Activated B cell treated with CpG ODN at 0.5 μM for 24 hours (primary cell): ENCODE measurements around the gene ST6GALNAC1. TPM values are rescaled to one million over a fixed set of nuclear protein-coding genes. Genes with fewer than 3 reads are reported as not detected.

Source experiments
- ATAC-seq: fragments of 200-7000 bp; cut with Tn5 transposase; one replicate; pipeline ENCODE4 v1.10.0; 2021; ENCODE audit warnings: low read depth, mild to moderate bottlenecking, moderate library complexity
- CTCF ChIA-PET: fragments of 350-600 bp; sonication (Branson Sonifier 250); formaldehyde crosslinking; loops from one replicate; lab custom pipeline; 2021; ENCODE audit warnings: antibody characterized with exemption; lab: Charles Lee
- POLR2A ChIA-PET: fragments of 350-600 bp; sonication (Branson Sonifier 250); formaldehyde crosslinking; loops from one replicate; lab custom pipeline; 2021; ENCODE audit warnings: antibody characterized with exemption; lab: Charles Lee
- DNase-seq: peaks from one replicate; pipeline ENCODE4 v3.0.0; 2022
- H3K27ac Mint-ChIP-seq: one replicate; pipeline ENCODE4 v1.8.0; 2020; ENCODE audit warnings: mixed read lengths
- H3K27me3 Mint-ChIP-seq: one replicate; pipeline ENCODE4 v1.8.0; 2021; ENCODE audit warnings: mixed read lengths
- H3K36me3 Mint-ChIP-seq: one replicate; pipeline ENCODE4 v1.8.0; 2021; ENCODE audit warnings: low read depth, mixed read lengths
- H3K4me1 Mint-ChIP-seq: one replicate; pipeline ENCODE4 v1.8.0; 2021; ENCODE audit warnings: mixed read lengths
- H3K4me3 Mint-ChIP-seq: one replicate; pipeline ENCODE4 v1.8.0; 2020; ENCODE audit warnings: mild to moderate bottlenecking, mixed read lengths
- H3K9me3 Mint-ChIP-seq: one replicate; pipeline ENCODE4 v1.8.0; 2020; ENCODE audit warnings: mixed read lengths
- intact Hi-C: fragments of 100-400 bp; cut with micrococcal nuclease; formaldehyde crosslinking; loops from one replicate; pipeline ENCODE4 v1.15.1; 2024
- total RNA-seq: library from RNA; stranded (reverse); gene quantifications from 2 replicates; pipeline ENCODE4 v1.2.3, GENCODE V29; 2022
- TF ChIP-seq, protein P1 (sequence below): fragments of 200-600 bp; IDR thresholded peaks from one replicate; pipeline ENCODE4 v1.8.0; 2022; ENCODE audit warnings: antibody characterized with exemption, mild to moderate bottlenecking

Gene ST6GALNAC1, protein sequence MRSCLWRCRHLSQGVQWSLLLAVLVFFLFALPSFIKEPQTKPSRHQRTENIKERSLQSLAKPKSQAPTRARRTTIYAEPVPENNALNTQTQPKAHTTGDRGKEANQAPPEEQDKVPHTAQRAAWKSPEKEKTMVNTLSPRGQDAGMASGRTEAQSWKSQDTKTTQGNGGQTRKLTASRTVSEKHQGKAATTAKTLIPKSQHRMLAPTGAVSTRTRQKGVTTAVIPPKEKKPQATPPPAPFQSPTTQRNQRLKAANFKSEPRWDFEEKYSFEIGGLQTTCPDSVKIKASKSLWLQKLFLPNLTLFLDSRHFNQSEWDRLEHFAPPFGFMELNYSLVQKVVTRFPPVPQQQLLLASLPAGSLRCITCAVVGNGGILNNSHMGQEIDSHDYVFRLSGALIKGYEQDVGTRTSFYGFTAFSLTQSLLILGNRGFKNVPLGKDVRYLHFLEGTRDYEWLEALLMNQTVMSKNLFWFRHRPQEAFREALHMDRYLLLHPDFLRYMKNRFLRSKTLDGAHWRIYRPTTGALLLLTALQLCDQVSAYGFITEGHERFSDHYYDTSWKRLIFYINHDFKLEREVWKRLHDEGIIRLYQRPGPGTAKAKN
- total RNA-seq: not detected in 2 replicates

DNA sequence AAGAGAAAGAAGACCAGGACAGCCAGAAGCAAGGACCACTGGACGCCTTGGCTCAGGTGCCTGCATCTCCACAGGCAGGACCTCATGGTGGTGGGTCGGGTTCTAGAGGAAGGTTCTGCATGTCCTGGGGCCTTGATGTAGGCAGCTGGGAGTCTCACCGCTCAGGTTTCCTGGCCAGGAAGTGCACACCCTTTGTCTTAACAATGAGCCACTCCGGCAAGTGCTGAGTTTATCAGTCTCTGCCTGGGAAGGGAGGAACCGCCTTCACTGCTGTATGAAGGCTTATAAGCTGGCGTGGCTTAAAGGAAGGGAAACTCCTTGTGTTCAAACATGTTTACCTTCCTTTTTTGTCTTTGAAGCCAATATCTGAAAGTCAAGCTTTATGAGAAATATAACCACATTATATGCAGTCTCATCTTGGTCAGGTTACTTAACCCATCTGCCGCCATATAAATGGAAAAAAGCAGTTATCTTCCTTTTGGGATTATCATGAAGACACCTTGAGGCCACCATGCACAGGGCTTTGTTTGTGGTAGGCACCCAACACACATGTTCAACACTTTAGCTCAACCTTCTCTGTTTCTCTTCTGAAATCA, at the start of gene ST6GALNAC1:
Gene ST6GALNAC1, minus strand, starts transcription at position 205 of the 596 bp plus-strand sequence. Its CDS starts 119 bp downstream, at position 86.
- DNase-seq: no peak
- intact Hi-C loops: no loop called here
- H3K4me3 Mint-ChIP-seq: no peak within 1 kb of the TSS
- no peaks in the 10 kb centered on the region for H3K4me1 Mint-ChIP-seq
- ChIA-PET CTCF (interaction anchor here (0.6 kb wide), 2 partner anchors 20 to 31 kb away, joined by 3 read pairs; no protein-coding TSS in a partner anchor), POLR2A (no interaction called here)
- no peak within 1 kb of the TSS for H3K27ac Mint-ChIP-seq
- H3K9me3 Mint-ChIP-seq: peaks cover 10% of the 10 kb centered on the region
- ATAC-seq: no peak
- peaks cover 27% of the 10 kb centered on the region for H3K27me3 Mint-ChIP-seq
- TF ChIP-seq, protein P1, sequence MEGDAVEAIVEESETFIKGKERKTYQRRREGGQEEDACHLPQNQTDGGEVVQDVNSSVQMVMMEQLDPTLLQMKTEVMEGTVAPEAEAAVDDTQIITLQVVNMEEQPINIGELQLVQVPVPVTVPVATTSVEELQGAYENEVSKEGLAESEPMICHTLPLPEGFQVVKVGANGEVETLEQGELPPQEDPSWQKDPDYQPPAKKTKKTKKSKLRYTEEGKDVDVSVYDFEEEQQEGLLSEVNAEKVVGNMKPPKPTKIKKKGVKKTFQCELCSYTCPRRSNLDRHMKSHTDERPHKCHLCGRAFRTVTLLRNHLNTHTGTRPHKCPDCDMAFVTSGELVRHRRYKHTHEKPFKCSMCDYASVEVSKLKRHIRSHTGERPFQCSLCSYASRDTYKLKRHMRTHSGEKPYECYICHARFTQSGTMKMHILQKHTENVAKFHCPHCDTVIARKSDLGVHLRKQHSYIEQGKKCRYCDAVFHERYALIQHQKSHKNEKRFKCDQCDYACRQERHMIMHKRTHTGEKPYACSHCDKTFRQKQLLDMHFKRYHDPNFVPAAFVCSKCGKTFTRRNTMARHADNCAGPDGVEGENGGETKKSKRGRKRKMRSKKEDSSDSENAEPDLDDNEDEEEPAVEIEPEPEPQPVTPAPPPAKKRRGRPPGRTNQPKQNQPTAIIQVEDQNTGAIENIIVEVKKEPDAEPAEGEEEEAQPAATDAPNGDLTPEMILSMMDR: no peak
- H3K36me3 Mint-ChIP-seq: no peaks in the 10 kb centered on the region

DNA sequence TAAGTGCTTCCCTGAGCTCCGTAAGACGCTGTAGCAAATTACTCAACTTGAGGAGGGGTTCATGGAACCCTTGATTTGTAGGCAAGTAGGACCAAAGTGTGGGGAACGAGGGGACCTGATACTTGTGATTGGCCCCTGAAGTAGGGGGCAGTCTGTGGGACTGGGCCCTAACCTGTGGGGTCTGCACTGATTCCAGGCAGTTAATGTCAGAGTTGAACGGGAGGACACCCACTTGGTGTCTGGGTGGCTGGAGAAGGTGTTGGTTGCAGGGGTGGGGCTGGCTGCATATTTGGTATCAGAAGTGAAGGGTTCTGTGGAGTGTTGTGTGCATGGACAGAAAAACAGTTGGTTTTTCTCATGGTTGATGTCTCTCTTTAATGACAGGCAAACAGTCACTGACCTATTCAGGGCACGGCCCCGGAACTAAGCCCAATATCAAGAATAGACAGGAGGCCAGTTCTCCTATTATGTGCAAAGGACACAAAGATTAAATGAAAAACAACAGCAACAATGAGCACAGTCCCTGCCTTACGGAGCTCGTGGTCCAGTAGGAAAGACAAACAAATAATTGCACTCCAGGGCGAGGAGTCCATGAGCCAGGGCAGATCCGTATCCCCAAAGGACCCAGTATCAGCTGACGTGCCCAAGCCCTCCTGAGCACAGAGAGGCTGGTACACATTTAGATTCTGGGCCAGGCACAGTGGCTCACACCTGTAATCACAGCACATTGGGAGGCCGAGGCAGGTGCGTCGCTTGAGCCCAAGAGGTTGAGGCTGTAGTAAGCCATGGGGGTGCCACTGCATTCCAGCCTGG, 48.0 kb upstream of the ST6GALNAC1 start:
- intact Hi-C loops: no loop called here
- POLR2A ChIA-PET: interaction anchor here (1.1 kb wide), 1 partner anchor 20 kb away, joined by 6 read pairs; no protein-coding TSS in a partner anchor
- Mint-ChIP-seq H3K36me3 (no peaks in the 10 kb centered on the region), H3K27ac (no peak overlapping the region), H3K27me3 (no peaks in the 10 kb centered on the region), H3K4me1 (peaks cover 8% of the 10 kb centered on the region), H3K4me3 (no peak overlapping the region), H3K9me3 (no peaks in the 10 kb centered on the region)
- ATAC-seq (no peak), DNase-seq (no peak)
- CTCF ChIA-PET: no interaction called here
- TF ChIP-seq, protein P1: no peak

DNA sequence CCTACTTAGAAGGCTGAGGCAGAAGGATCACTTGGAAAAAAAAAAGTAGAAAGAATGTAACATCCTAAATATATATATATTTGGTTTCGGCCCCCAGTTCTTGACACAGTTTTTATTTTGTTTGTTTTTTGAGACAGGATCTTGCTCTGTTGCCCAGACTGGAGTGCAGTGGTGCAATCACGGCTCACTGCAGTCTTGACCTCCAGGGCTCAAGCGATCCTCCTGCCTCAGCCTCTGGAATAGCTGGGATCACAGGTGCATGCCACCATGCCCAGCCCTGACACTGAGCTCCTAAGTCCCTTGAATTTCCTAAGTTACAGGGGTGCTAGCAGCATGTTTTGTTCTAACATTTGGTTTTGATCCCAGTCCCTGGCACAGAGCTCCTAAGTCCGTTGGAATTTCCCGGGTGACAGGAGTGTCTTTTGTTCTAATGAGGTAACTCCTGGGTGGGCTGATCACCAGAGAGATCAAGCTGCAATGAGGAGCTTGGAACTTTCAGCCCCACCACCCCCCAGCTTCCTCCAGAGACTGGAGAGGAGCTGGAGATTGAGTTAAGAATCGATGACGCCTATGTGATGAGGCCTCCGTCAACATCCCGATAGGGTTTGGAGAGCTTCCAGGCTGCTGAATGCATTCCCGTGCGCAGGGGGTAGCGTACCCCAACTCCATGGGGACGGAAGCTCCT, 47.2 kb upstream of the ST6GALNAC1 start:
- DNase-seq: no peak
- Mint-ChIP-seq H3K27me3 (no peaks in the 10 kb centered on the region), H3K36me3 (no peaks in the 10 kb centered on the region), H3K4me1 (peaks cover 4% of the 10 kb centered on the region), H3K4me3 (no peak overlapping the region), H3K9me3 (no peaks in the 10 kb centered on the region), H3K27ac (no peak overlapping the region)
- intact Hi-C loops: no loop called here
- POLR2A ChIA-PET: interaction anchor here (1.1 kb wide), 1 partner anchor 19 kb away, joined by 6 read pairs; no protein-coding TSS in a partner anchor
- ATAC-seq: no peak
- CTCF ChIA-PET: interaction anchor here (0.7 kb wide), 1 partner anchor 9 kb away, joined by 3 read pairs; no protein-coding TSS in a partner anchor
- TF ChIP-seq, protein P1: no peak

DNA sequence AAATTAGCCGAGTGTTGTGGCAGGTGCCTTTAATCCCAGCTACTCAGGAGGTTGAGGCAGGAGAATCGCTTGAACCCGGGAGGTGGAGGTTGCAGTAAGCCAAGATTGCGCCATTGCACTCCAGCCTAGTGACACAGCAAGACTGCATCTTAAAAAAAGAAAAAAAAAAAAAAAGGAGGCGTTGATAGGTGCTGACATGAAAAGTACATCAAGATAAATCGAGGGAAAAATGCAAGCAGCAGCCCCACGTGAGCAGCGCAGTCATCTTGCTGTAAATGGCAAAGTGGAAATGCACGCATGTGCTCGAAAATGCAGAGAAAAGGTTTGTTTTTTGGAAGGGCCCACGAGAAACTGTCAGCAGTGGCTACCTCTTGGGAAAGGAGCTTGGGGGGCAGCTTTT, 46.3 kb upstream of the ST6GALNAC1 start:
- no peak overlapping the region for H3K4me3 Mint-ChIP-seq
- H3K27me3 Mint-ChIP-seq: no peaks in the 10 kb centered on the region
- DNase-seq: no peak
- H3K4me1 Mint-ChIP-seq: no peaks in the 10 kb centered on the region
- TF ChIP-seq, protein P1: no peak
- ChIA-PET POLR2A (no interaction called here), CTCF (no interaction called here)
- no peak overlapping the region for H3K27ac Mint-ChIP-seq
- no peaks in the 10 kb centered on the region for H3K36me3 Mint-ChIP-seq
- H3K9me3 Mint-ChIP-seq: no peaks in the 10 kb centered on the region
- intact Hi-C loops: no loop called here
- ATAC-seq: no peak
